Activated CD4-positive, alpha-beta T cell treated with anti-CD3 and anti-CD28 coated beads, Interleukin-2, amount 50 U/mL, for 48 hours (primary cell): ENCODE data around the gene IMPG2.

ENCODE experiments used
- DNase-seq, 2 experiments: peaks; one replicate each; pipeline ENCODE4 v3.0.0-alpha.2; 2020

IMPG2 gene

DNA sequence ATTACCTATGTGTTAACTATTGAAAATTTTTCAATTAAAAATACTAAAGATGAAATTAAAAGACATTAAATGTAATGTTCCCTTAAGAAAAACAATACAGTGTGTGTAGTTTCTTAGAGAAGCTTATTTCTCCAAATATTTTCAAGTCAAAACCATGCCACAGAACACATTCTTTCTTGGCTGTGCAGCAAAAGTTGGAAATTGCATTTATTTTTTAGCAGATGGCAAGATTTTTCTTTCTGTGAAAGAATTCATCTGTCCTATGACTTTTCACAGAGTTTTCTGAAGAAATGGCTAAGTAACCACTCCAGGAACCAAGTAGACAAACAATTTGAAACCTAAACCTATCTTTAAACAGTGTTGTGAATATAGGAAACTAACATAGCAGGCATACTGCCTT is 47.2 kb downstream of the IMPG2 start:
- no peak for DNase-seq

GRCh38 chr3:101271728-101272127 is 48.6 kb downstream of the IMPG2 start:
- DNase-seq, result no peak

- no peak for DNase-seq
Observed at GRCh38 chr3:101270149-101270548, 50.2 kb downstream of the IMPG2 start.

GRCh38 chr3:101268971-101269671 is 51.3 kb downstream of the IMPG2 start:
- DNase-seq, result no peak

GRCh38 chr3:101268141-101268540 is 52.2 kb downstream of the IMPG2 start:
- DNase-seq, result no peak

- DNase-seq, result no peak
Observed at GRCh38 chr3:101266566-101266965, 53.8 kb downstream of the IMPG2 start.

GRCh38 chr3:101266071-101266470 is 54.3 kb downstream of the IMPG2 start:
- DNase-seq, result no peak

DNA sequence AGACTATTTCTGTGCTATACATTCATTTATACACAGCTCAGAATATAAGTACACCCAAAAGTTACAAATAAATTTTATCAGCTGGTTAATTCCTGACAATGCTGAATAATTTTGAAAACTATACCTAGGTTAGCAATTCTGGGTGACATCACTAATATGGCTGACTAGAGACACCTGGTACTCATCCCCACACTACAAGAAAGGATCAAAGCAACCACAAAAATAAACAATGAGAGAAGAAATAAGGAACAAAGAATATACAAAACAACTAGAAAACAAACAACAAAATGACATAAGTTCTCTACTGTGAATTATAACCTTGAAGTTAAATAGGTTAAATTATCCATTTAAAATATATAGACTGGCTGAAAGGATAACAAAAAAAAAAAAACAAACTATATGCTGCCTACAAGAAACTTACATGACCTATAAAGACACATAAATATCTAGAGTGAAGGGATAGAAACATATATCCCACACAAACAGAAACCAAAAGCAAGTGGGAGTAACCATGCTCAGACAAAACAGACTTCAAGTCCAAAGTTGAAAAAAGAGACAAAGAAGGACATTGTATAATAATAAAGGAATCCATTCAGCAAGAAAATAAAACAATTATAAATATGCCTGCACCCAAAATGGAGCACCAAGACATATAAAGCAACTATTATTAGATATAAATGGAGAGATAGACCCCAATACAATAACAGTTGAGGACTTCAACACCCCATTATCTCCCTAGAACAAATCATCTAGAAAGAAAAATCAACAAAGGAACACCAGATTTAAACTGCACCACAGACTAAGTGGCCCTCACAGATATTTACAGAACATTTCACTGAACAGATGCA is 57.8 kb downstream of the IMPG2 start:
- no peak for DNase-seq

DNA sequence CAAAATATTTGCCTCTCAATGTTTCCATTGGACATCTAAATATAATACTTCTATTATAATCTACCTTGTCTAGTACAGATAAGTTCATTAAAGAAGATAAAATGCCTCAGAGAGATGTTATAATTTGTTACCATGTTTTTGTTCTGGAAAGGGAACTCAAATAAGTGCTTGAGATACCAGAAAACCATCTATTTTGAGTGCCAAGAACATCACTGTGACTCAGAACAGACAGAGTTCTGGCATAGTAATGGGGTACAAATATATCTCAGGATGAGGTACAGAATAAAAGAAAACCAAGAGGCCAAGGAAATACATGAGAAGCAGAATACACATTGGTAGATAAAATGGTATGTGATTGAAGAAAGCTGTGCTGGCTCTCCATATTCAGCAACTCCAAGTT is 58.9 kb downstream of the IMPG2 start:
- DNase-seq, result no peak

DNA sequence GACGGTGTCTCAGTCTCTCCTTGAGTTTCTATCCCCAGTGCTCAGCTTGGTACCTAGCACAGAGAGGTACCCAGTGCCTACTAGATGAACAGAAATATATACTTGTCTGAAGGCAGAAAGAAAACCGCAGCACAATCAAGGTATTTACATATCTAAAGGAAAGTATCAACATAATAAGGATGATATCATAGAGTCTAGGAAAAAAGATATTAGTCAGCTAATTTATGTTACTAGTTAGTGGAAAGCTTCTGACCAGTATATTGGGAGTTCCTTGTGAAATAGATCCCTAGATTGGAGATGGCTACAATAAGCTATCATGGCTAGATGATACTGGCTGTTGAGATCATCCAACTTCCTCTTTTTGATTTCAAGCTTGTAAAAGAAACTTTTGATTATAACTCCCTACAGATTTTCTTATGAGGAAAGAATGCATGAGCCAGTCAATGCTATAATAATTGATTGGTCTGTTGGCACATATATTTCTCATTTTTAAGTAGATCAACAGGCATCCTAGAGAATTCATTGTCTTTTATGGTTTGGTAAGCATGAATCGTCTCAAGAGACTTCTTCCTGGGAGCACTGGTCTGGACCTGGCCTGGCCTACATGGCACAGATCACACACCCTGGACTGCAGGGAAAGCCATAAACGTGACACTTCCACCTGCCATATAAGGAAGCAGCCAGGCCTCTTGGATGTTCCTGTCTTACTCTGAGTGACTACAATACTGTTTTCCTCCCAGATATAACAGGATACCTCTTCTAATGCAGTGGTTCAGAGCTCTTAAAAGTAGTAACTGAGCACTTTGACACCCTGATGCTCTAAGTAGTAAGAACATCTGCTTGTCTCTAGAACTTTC is 60.7 kb downstream of the IMPG2 start:
- no peak for DNase-seq

GRCh38 chr3:101256511-101256910 is 63.9 kb downstream of the IMPG2 start:
- DNase-seq, result no peak

GRCh38 chr3:101255441-101255840 is 64.9 kb downstream of the IMPG2 start:
- DNase-seq, result no peak

- no peak for DNase-seq
Observed at GRCh38 chr3:101253396-101253795, 67.0 kb downstream of the IMPG2 start.

DNA sequence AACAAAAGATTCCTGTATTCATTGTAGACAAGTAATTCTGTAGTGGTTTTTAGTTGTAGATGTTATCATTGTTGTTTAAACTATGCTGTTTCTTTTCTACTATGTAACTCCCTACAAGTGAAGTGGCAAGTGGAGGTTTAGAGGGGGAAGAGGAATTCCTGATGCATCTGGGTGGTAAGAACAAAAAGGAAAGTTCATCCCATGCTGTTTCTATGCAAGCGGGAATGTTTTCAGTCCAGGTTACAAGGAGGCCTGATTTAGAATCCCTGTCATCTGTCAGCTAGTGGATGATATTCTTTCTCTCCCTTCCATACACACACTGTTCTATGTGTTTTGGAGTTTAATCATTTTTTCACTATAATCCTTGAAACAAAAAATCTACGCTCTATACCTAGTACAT is 67.4 kb downstream of the IMPG2 start:
- DNase-seq, result no peak

- DNase-seq, result no peak
Observed at GRCh38 chr3:101252307-101252706, 68.1 kb downstream of the IMPG2 start.

DNA sequence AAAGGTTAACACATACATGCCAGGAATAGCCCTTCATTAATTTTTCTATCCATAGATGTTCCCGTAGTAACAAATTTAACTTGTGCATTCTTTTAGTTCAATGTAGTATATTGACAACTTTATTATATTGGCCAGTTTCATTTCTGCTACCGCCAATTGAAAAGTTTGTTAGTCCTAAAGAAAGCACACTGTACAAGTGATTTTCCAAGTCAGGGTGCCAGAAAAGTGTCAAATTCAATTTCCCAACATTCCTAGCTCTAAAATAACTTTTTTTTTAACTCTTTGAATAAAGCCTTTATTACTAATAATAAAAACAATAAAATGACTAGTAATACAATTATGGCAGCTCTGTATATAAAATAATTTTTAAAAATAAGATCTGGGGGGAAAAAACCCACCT is 68.9 kb downstream of the IMPG2 start:
- DNase-seq, result no peak

DNA sequence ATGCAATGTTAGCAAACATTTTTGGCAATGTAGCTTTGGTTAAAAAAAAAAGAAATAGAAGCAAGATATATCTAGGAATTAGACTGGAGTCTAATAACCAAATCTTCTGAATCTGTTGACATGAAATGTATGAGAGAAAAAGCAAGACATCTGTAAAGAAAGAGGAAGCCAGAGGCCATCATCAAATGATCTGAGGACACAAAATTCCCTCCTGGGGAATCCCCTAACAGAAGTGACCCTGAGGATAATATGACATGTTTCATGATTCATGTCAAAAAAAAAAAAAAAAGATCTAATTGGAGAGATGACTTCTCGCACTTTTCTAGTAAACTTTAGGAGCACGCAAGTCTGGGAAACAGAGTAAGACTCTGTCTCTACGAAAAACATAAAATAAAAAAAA is 70.9 kb downstream of the IMPG2 start:
- no peak for DNase-seq

GRCh38 chr3:101248736-101249135 is 71.6 kb downstream of the IMPG2 start:
- no peak for DNase-seq

DNA sequence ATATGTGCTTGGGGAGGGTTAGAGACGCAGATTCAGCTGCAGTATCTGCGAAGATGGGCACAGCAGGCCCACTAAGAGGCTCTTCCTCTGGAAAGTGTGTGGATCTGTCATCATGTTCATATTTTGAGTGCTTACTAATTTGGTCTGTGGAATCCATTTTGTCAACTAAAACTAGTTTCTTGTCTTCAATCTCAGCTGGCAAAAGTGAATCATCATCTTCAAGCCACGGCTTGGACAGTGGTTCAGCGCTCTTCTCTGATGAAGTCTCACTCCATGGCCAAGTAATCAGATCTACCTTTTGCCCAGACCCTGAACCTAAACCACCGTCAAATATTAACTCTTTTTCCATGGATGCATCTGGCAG is 76.2 kb downstream of the IMPG2 start:
- DNase-seq, result no peak

DNA sequence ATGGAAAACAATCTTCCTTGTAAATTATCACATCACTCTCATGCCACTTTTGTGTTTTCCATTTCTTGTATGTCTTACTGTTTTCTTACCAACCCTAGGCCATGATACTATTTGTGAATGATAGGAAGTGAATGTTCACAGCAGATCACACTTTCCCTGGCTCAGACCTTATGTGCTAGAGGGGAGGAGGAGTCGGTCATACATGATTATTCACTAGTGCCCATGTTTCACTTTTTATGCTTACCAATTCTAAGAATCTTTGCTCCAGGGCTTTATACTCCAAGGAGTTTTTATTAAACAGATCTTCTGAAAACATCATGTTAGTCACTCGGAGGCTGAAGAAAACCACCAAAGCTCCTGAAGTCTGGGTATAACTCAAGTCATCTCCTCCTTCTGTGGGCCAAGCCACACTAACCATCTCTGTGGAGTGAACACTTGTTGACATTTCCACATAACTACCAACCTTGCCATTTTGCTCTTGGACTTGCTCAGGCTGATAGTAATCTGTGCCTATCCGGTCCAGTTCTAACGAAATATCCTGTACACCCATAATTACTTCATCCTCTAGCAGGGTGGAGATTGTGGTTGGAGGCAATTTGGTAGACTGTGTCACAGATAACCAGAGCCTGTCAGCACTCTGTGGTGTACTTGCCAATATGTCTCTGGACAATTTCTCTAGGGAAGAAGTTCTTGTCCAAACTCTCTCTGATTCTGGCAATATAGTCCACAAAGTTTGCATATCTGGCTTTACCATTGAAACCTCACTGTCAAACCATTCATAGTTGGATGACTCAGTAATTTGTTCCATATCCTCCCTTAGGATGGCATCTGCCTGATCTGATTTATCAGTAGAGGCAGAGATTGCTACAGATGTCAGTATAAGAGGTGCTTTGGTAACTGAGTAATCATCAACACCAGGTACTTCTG is 76.8 kb downstream of the IMPG2 start:
- DNase-seq, result peak; percentile 10 to 25

GRCh38 chr3:101240719-101241399 is 79.5 kb downstream of the IMPG2 start:
- DNase-seq, result no peak

GRCh38 chr3:101235048-101235447 is 85.3 kb downstream of the IMPG2 start:
- DNase-seq, result no peak
